Stimulated activated naive CD8-positive, alpha-beta T cell treated with anti-CD3 and anti-CD28 coated beads, Interleukin-15, amount 100 ng/mL, for 72 hours (primary cell): ENCODE results near the gene STAG2.
"Not testable (repeated sequence)": the region's sequence is repeated elsewhere in the genome, so short reads cannot be mapped to it uniquely, and the experiment has no call there.

Experiments
- ATAC-seq: fragments of 150-1000 bp; cut with Tn5 transposase; 2 replicates; pipeline ENCODE4 v1.10.0; 2021; ENCODE audit warnings: mild to moderate bottlenecking, moderate library complexity
- DNase-seq, 2 donors: peaks; one replicate each; pipeline ENCODE4 v3.0.0; 2021 to 2022
- H3K27ac Mint-ChIP-seq, 2 donors: one replicate each; pipeline ENCODE4 v1.8.0; 2022; ENCODE audit warnings: mild to moderate bottlenecking in 2 of 2, mixed read lengths in 2 of 2, moderate library complexity in 2 of 2
- H3K27me3 Mint-ChIP-seq: one replicate; pipeline ENCODE4 v1.8.0; 2022; ENCODE audit warnings: mixed read lengths
- H3K4me1 Mint-ChIP-seq: one replicate; pipeline ENCODE4 v1.8.0; 2022; ENCODE audit warnings: mild to moderate bottlenecking, mixed read lengths
- H3K4me3 Mint-ChIP-seq, 2 donors: one replicate each; pipeline ENCODE4 v1.8.0; 2022; ENCODE audit warnings: mild to moderate bottlenecking in 2 of 2, mixed read lengths in 2 of 2, moderate library complexity in 1 of 2
- H3K9me3 Mint-ChIP-seq, 2 donors: one replicate each; pipeline ENCODE4 v1.8.0; 2022; ENCODE audit warnings: mixed read lengths in 2 of 2

STAG2 gene

GRCh38 chrX:124084417-124084816 lies 122.9 kb downstream of the STAG2 start:
- DNase-seq, ATAC-seq, H3K27me3 Mint-ChIP-seq, H3K9me3 Mint-ChIP-seq, H3K4me3 Mint-ChIP-seq, H3K27ac Mint-ChIP-seq: not testable (repeated sequence)
- H3K4me1 Mint-ChIP-seq = peaks cover 33% of the 10 kb centered on the region

- no peak overlapping the region for H3K27ac Mint-ChIP-seq
- H3K4me3 Mint-ChIP-seq = peak overlapping the region in 1 of 2 donors; percentile 13
- no peaks in the 10 kb centered on the region for H3K9me3 Mint-ChIP-seq
- DNase-seq (no peak), ATAC-seq (no peak)
- H3K27me3 Mint-ChIP-seq = no peaks in the 10 kb centered on the region
- peaks cover 36% of the 10 kb centered on the region for H3K4me1 Mint-ChIP-seq
Observed at GRCh38 chrX:124085063-124085462, 123.6 kb downstream of the STAG2 start.

- no peaks in the 10 kb centered on the region for H3K9me3 Mint-ChIP-seq
- H3K27ac Mint-ChIP-seq = peak overlapping the region; percentile 67 to 86
- H3K27me3 Mint-ChIP-seq = no peaks in the 10 kb centered on the region
- DNase-seq = peak; percentile 15 to 53
- peak overlapping the region; percentile 33 to 58 for H3K4me3 Mint-ChIP-seq
- ATAC-seq = peak; percentile 98
- peaks cover 36% of the 10 kb centered on the region for H3K4me1 Mint-ChIP-seq
Observed at GRCh38 chrX:124086411-124086810, 124.9 kb downstream of the STAG2 start.

- Mint-ChIP-seq H3K27me3 (no peaks in the 10 kb centered on the region), H3K27ac (no peak overlapping the region), H3K9me3 (no peaks in the 10 kb centered on the region), H3K4me1 (peaks cover 31% of the 10 kb centered on the region), H3K4me3 (no peak overlapping the region)
- DNase-seq (no peak), ATAC-seq (no peak)
Observed at GRCh38 chrX:124087000-124087746, 125.7 kb downstream of the STAG2 start.

- Mint-ChIP-seq H3K27me3 (no peaks in the 10 kb centered on the region), H3K4me3 (no peak overlapping the region), H3K9me3 (peaks cover 0 to 5% of the 10 kb centered on the region in 2 donors), H3K4me1 (peaks cover 15% of the 10 kb centered on the region), H3K27ac (no peak overlapping the region)
- ATAC-seq (no peak), DNase-seq (no peak)
Observed at GRCh38 chrX:124093222-124093621, 131.7 kb downstream of the STAG2 start.

- Mint-ChIP-seq H3K4me1 (peaks cover 7% of the 10 kb centered on the region), H3K4me3 (no peak overlapping the region), H3K27me3 (no peaks in the 10 kb centered on the region), H3K9me3 (peaks cover 0 to 5% of the 10 kb centered on the region in 2 donors), H3K27ac (peak overlapping the region in 1 of 2 donors; percentile 60)
- DNase-seq (no peak), ATAC-seq (no peak)
Observed at GRCh38 chrX:124097116-124097515, 135.6 kb downstream of the STAG2 start.

GRCh38 chrX:124098089-124098488 lies 136.6 kb downstream of the STAG2 start:
- Mint-ChIP-seq H3K27ac (no peak overlapping the region), H3K4me1 (no peaks in the 10 kb centered on the region), H3K4me3 (no peak overlapping the region), H3K9me3 (no peaks in the 10 kb centered on the region), H3K27me3 (no peaks in the 10 kb centered on the region)
- no peak for ATAC-seq
- no peak for DNase-seq

- no peaks in the 10 kb centered on the region for H3K27me3 Mint-ChIP-seq
- H3K4me1 Mint-ChIP-seq = no peaks in the 10 kb centered on the region
- no peak overlapping the region for H3K4me3 Mint-ChIP-seq
- no peak overlapping the region for H3K27ac Mint-ChIP-seq
- H3K9me3 Mint-ChIP-seq = no peaks in the 10 kb centered on the region
- ATAC-seq = no peak
- no peak for DNase-seq
Observed at GRCh38 chrX:124103966-124104365, 142.5 kb downstream of the STAG2 start.

GRCh38 chrX:124104512-124104911 lies 143.0 kb downstream of the STAG2 start:
- ATAC-seq, H3K4me3 Mint-ChIP-seq, H3K27ac Mint-ChIP-seq, DNase-seq, H3K4me1 Mint-ChIP-seq, H3K9me3 Mint-ChIP-seq, H3K27me3 Mint-ChIP-seq: not testable (repeated sequence)

GRCh38 chrX:124113621-124114600 lies 152.4 kb downstream of the STAG2 start:
- Mint-ChIP-seq H3K9me3 (no peaks in the 10 kb centered on the region), H3K4me1 (peaks cover 5% of the 10 kb centered on the region), H3K4me3 (no peak overlapping the region), H3K27ac (peak overlapping the region; percentile 42 to 82), H3K27me3 (no peaks in the 10 kb centered on the region)
- DNase-seq = no peak
- ATAC-seq = no peak

GRCh38 chrX:124117325-124117724 lies 155.8 kb downstream of the STAG2 start:
- Mint-ChIP-seq H3K27ac (peak overlapping the region in 1 of 2 donors; percentile 42), H3K27me3 (no peaks in the 10 kb centered on the region), H3K4me1 (peaks cover 5% of the 10 kb centered on the region), H3K9me3 (no peaks in the 10 kb centered on the region), H3K4me3 (no peak overlapping the region)
- peak; percentile 48 for ATAC-seq
- no peak for DNase-seq

GRCh38 chrX:124125471-124125870 lies 164.0 kb downstream of the STAG2 start:
- H3K9me3 Mint-ChIP-seq = no peaks in the 10 kb centered on the region
- H3K4me3 Mint-ChIP-seq = no peak overlapping the region
- H3K27me3 Mint-ChIP-seq = no peaks in the 10 kb centered on the region
- H3K4me1 Mint-ChIP-seq = no peaks in the 10 kb centered on the region
- no peak for DNase-seq
- ATAC-seq = no peak
- no peak overlapping the region for H3K27ac Mint-ChIP-seq

GRCh38 chrX:124127496-124127895 lies 166.0 kb downstream of the STAG2 start:
- Mint-ChIP-seq H3K4me1 (no peaks in the 10 kb centered on the region), H3K27ac (no peak overlapping the region), H3K9me3 (no peaks in the 10 kb centered on the region), H3K27me3 (no peaks in the 10 kb centered on the region), H3K4me3 (no peak overlapping the region)
- no peak for ATAC-seq
- no peak for DNase-seq

GRCh38 chrX:124132437-124132836 lies 170.9 kb downstream of the STAG2 start:
- H3K4me1 Mint-ChIP-seq, H3K27ac Mint-ChIP-seq, H3K4me3 Mint-ChIP-seq: not testable (repeated sequence)

GRCh38 chrX:124145749-124146148 lies 184.2 kb downstream of the STAG2 start:
- no peaks in the 10 kb centered on the region for H3K4me1 Mint-ChIP-seq
- H3K27me3 Mint-ChIP-seq = no peaks in the 10 kb centered on the region
- H3K27ac Mint-ChIP-seq = peak overlapping the region in 1 of 2 donors; percentile 74
- no peak for ATAC-seq
- H3K4me3 Mint-ChIP-seq = no peak overlapping the region
- DNase-seq = no peak
- H3K9me3 Mint-ChIP-seq = peaks cover 6 to 14% of the 10 kb centered on the region in 2 donors

More at GRCh38 chrX:124132437-124132836, 170.9 kb downstream of the STAG2 start:
- ATAC-seq, DNase-seq, H3K27me3 Mint-ChIP-seq, H3K9me3 Mint-ChIP-seq: not testable (repeated sequence)

GRCh38 chrX:124151195-124151594 lies 189.7 kb downstream of the STAG2 start:
- H3K4me3 Mint-ChIP-seq = no peak overlapping the region
- ATAC-seq = no peak
- H3K4me1 Mint-ChIP-seq = no peaks in the 10 kb centered on the region
- no peak for DNase-seq
- no peaks in the 10 kb centered on the region for H3K27me3 Mint-ChIP-seq
- peaks cover 0 to 6% of the 10 kb centered on the region in 2 donors for H3K9me3 Mint-ChIP-seq
- no peak overlapping the region for H3K27ac Mint-ChIP-seq
